Measurements from ENCODE around the gene KNDC1.

GRCh38 chr10:133213641-133214467, 53.8 kb downstream of the KNDC1 start:
- TF ChIP-seq POLR2A (IDR thresholded peaks at IDR 0.05) (no peak), CTCF (IDR thresholded peaks at IDR 0.05) (no peak)
